Breast epithelium (tissue), 3 donors: ENCODE measurements around the gene SRGAP3.

Experiments used
- POLR2A ChIP-seq: fragments of 450-650 bp; IDR thresholded peaks from one replicate; pipeline ENCODE4 v1.6.1; 2016; ENCODE audit warnings: antibody characterized with exemption, mild to moderate bottlenecking, moderate library complexity
- POLR2AphosphoS5 ChIP-seq, 3 donors: sonication (generic); formaldehyde crosslinking; IDR thresholded peaks; one replicate each; pipeline ENCODE4 v1.6.1; 2017; ENCODE audit warnings: antibody characterized with exemption in 3 of 3
- TF ChIP-seq, protein P1 (sequence below), 3 donors: fragments of 450-650 bp; IDR thresholded peaks; one replicate each; pipeline ENCODE4 v1.5.1; 2016 to 2017; ENCODE audit warnings: antibody characterized with exemption in 3 of 3, mild to moderate bottlenecking in 3 of 3, moderate library complexity in 3 of 3

GRCh38 chr3:9248522-9249271, 749 bp downstream of the SRGAP3 start:
- TF ChIP-seq, protein P1, sequence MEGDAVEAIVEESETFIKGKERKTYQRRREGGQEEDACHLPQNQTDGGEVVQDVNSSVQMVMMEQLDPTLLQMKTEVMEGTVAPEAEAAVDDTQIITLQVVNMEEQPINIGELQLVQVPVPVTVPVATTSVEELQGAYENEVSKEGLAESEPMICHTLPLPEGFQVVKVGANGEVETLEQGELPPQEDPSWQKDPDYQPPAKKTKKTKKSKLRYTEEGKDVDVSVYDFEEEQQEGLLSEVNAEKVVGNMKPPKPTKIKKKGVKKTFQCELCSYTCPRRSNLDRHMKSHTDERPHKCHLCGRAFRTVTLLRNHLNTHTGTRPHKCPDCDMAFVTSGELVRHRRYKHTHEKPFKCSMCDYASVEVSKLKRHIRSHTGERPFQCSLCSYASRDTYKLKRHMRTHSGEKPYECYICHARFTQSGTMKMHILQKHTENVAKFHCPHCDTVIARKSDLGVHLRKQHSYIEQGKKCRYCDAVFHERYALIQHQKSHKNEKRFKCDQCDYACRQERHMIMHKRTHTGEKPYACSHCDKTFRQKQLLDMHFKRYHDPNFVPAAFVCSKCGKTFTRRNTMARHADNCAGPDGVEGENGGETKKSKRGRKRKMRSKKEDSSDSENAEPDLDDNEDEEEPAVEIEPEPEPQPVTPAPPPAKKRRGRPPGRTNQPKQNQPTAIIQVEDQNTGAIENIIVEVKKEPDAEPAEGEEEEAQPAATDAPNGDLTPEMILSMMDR (IDR thresholded peaks at IDR 0.05) = no peak
- TF ChIP-seq POLR2AphosphoS5 (IDR thresholded peaks at IDR 0.05) = no peak
- no peak for TF ChIP-seq POLR2A
